ENCODE results near the gene FAM210B. TPM values are rescaled to one million over a fixed set of nuclear protein-coding genes. Genes with fewer than 3 reads are reported as not detected.

Gene FAM210B
- total and polyA plus RNA-seq, 2 donors: 31.2 to 49.0 TPM

- DNase-seq (ENCODE audit: extremely low spot score): no peak
- no peak overlapping the region for H3K27ac ChIP-seq (ENCODE audit: low read depth)
- H3K4me3 ChIP-seq (ENCODE audit: low read depth, low read length): no peak overlapping the region
- H3K4me1 ChIP-seq (ENCODE audit: insufficient read depth): no peaks in the 10 kb centered on the region
- no peaks in the 10 kb centered on the region for H3K36me3 ChIP-seq (ENCODE audit: insufficient read depth)
- WGBS: 86% methylated on average over 7 of the region's 7 CpGs
These were observed 53.7 kb downstream of the FAM210B start for GRCh38 chr20:56412473-56412790.

DNA sequence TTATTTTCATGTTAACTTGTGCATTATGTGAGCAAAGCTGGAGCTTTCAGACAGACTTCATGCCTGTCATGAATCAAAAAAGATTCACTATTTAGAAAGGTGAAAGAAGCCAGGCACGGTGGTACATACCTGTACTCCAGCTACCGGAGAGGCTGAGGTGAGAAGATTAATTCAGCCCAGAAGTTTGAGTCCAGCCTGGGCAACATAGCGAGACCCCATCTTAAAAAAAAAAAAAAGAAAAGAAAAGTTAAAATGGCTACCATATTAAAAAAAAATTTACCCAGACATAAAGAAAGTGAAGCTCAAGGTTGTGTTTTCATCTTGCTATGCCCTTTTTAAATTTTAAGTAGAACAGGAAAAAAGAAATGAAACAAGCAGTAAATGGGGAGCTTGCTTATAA is 54.2 kb downstream of the FAM210B start:
- no peak overlapping the region for H3K4me3 ChIP-seq (ENCODE audit: low read depth, low read length)
- WGBS: 94% methylated on average over 3 of the region's 3 CpGs
- no peak for DNase-seq (ENCODE audit: extremely low spot score)
- H3K27ac ChIP-seq (ENCODE audit: low read depth): no peak overlapping the region
- H3K4me1 ChIP-seq (ENCODE audit: insufficient read depth): no peaks in the 10 kb centered on the region
- H3K36me3 ChIP-seq (ENCODE audit: insufficient read depth): no peaks in the 10 kb centered on the region

DNA sequence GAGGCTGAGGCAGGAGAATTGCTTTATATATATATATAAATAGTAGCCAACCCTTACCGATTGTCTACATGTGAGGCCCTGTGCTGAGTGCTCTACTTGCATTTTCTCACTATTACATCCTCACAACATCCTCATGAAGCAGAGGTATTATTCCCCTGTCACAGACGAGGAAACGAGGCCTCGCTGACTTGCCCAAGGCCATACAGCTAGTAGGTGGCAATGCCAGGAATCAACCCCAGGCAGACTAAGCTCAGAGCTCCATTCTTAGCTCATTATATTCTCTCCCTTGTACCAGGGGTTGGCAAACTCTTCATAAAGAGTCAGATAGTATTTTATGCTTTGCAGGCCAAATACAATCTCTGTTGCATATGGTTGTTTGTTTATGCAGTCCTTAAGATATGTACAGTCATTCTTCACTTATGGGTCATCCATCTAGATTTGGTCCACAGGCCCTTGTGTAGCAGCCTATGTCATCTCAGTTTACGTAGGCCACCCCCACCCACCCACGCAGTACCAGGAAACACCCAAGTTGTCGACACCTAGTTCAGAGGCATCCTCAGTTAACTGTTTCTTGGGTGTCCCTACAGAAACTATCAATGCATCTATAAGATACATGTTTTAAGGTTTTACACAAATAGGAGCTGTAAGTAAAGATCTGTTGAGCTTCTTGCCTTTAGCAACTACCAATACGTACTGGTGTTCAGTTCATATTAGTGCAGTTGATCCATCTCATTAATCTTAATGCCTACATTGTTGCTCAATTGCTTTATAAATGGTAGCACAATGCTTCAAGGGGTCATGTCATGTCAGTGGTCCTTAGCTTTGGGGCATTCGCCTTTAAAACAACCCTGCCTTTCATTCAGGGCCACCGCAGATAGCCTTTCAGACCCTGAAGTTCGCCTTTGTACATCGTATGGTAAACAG is 56.3 kb downstream of the FAM210B start:
- Histone ChIP-seq H3K36me3 (ENCODE audit: insufficient read depth) (no peaks in the 10 kb centered on the region), H3K4me3 (ENCODE audit: low read depth, low read length) (no peak overlapping the region), H3K4me1 (ENCODE audit: insufficient read depth) (no peaks in the 10 kb centered on the region), H3K27ac (ENCODE audit: low read depth) (no peak overlapping the region)
- 79% methylated on average over 12 of the region's 12 CpGs for WGBS
- no peak for DNase-seq (ENCODE audit: extremely low spot score)

GRCh38 chr20:56417402-56417801 is 58.6 kb downstream of the FAM210B start:
- no peak overlapping the region for H3K27ac ChIP-seq (ENCODE audit: low read depth)
- DNase-seq (ENCODE audit: extremely low spot score): no peak
- H3K36me3 ChIP-seq (ENCODE audit: insufficient read depth): no peaks in the 10 kb centered on the region
- no peaks in the 10 kb centered on the region for H3K4me1 ChIP-seq (ENCODE audit: insufficient read depth)
- H3K4me3 ChIP-seq (ENCODE audit: low read depth, low read length): no peak overlapping the region
- WGBS: 90% methylated on average over 7 of the region's 7 CpGs

DNA sequence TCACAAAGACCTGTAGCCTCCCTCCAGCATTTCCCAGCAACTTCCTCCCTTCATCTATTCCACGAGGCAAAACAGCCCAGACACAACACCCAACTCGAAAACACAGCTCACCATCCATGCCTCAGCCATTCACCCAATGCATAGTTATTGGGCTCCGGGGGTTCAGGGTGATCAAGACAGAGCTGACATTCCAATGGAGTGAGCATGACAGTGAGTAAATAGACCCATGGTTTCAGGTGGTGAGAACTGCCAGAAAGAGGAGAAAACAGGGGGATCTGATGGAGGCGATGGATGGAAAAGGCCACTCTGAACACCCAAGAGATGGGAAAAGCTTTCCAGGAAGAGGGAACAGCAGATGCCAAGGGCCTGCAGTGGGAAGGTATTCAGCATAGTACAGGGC is 59.1 kb downstream of the FAM210B start:
- no peak overlapping the region for H3K27ac ChIP-seq (ENCODE audit: low read depth)
- DNase-seq (ENCODE audit: extremely low spot score): no peak
- no peaks in the 10 kb centered on the region for H3K4me1 ChIP-seq (ENCODE audit: insufficient read depth)
- WGBS: 89% methylated on average over 4 of the region's 4 CpGs
- no peak overlapping the region for H3K4me3 ChIP-seq (ENCODE audit: low read depth, low read length)
- no peaks in the 10 kb centered on the region for H3K36me3 ChIP-seq (ENCODE audit: insufficient read depth)

Other genes starting within 250 kb of the FAM210B start
- not detected for gene MC3R, start 110.2 kb upstream of the FAM210B start, total RNA-seq
- gene MC3R, start 110.2 kb upstream of the FAM210B start, polyA plus RNA-seq: not detected
- 13.5 TPM for gene AURKA, start 33.2 kb downstream of the FAM210B start, total RNA-seq
- 2.5 TPM for gene AURKA, start 33.2 kb downstream of the FAM210B start, polyA plus RNA-seq
- gene CSTF1, start 33.7 kb downstream of the FAM210B start, total RNA-seq: 40.8 TPM
- 18.8 TPM for gene CSTF1, start 33.7 kb downstream of the FAM210B start, polyA plus RNA-seq
- 1.9 TPM for gene CASS4, start 53.3 kb downstream of the FAM210B start, total RNA-seq
- 1.1 TPM for gene CASS4, start 53.3 kb downstream of the FAM210B start, polyA plus RNA-seq
- gene RTF2, start 109.7 kb downstream of the FAM210B start, total RNA-seq: 49.3 TPM
- gene RTF2, start 109.7 kb downstream of the FAM210B start, polyA plus RNA-seq: 115 TPM
- not detected for gene FAM209A, start 165.8 kb downstream of the FAM210B start, total RNA-seq
- gene FAM209A, start 165.8 kb downstream of the FAM210B start, polyA plus RNA-seq: 0.15 TPM
- gene FAM209B, start 174.3 kb downstream of the FAM210B start, total RNA-seq: not detected
- gene FAM209B, start 174.3 kb downstream of the FAM210B start, polyA plus RNA-seq: 0.28 TPM

Measured in urinary bladder (tissue), 4 donors.